ENCODE results near the gene VMAC. TPM values are rescaled to one million over a fixed set of nuclear protein-coding genes. Genes with fewer than 3 reads are reported as not detected.

Gene VMAC
- total RNA-seq, 1 experiment from 2014 or later = 4.3 TPM

DNA sequence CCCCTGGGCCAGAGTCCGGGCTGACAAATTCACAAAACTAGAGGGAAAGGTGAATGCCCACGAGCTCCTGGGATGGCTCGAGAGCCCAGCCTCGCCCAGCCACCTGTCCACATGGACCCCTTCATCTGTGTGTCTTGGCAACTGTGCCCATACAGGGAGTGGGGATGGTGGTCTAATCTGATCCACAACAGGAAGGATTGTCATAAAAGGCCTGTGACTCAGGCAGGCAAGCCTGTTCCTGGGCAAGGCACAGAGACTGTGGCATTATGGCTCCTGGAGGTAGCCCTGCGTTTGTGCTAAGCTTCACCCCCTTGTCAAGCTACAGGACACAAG, 29.4 kb downstream of the VMAC start:
- no peaks in the 10 kb centered on the region for H3K4me1 Mint-ChIP-seq (ENCODE audit: low read depth, unreplicated experiment)
- DNase-seq = no peak
- intact Hi-C loops (cut with micrococcal nuclease; ENCODE audit: unreplicated experiment) = no loop called here
- CTCF ChIA-PET = no interaction called here
- no peaks in the 10 kb centered on the region for H3K9me3 Mint-ChIP-seq (ENCODE audit: low read depth, unreplicated experiment)
- TF ChIP-seq, protein P1, sequence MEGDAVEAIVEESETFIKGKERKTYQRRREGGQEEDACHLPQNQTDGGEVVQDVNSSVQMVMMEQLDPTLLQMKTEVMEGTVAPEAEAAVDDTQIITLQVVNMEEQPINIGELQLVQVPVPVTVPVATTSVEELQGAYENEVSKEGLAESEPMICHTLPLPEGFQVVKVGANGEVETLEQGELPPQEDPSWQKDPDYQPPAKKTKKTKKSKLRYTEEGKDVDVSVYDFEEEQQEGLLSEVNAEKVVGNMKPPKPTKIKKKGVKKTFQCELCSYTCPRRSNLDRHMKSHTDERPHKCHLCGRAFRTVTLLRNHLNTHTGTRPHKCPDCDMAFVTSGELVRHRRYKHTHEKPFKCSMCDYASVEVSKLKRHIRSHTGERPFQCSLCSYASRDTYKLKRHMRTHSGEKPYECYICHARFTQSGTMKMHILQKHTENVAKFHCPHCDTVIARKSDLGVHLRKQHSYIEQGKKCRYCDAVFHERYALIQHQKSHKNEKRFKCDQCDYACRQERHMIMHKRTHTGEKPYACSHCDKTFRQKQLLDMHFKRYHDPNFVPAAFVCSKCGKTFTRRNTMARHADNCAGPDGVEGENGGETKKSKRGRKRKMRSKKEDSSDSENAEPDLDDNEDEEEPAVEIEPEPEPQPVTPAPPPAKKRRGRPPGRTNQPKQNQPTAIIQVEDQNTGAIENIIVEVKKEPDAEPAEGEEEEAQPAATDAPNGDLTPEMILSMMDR (IDR thresholded peaks at IDR 0.05; ENCODE audit: unreplicated experiment) = no peak
- peaks cover 33% of the 10 kb centered on the region for H3K36me3 Mint-ChIP-seq (ENCODE audit: insufficient read depth, unreplicated experiment)
- BruUV-seq (replicated peaks) = no TSS peak
- no peak overlapping the region for H3K4me3 Mint-ChIP-seq (ENCODE audit: low read depth, unreplicated experiment)
- H3K27ac Mint-ChIP-seq (ENCODE audit: unreplicated experiment) = no peak overlapping the region
- H3K27me3 Mint-ChIP-seq (ENCODE audit: unreplicated experiment) = no peaks in the 10 kb centered on the region

DNA sequence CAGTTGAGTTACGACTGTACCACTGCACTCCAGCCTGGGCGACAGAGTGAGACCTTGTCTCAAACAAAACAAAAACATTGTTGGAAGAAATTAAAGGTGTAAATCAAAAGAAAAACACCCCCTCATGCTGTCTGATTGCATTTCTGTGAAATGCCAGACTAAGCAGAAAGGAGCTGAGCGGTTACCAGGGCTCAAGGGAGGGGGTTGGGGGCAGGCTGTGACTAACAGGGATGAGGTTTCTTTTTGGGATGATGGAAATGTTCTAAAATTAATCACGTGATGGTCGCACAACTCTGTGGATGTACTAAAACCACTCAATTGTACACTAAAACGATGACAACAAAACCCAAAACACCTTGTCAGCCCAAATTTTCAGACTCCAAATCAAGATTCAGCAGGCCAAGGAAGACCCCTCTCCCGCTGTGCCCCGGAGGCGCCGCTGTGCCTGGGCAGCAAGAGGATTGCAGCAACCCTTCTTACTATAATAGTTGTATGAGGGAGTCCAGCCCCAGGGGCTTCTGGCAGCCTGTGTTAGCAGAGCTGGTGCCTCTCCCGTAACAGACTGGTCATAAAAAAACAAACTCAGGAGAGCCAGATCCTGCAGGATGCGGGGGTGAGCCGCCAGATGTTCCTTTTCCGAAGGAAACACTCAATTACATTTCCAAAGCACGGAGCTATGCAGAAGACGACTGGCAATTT, 30.3 kb downstream of the VMAC start:
- peaks cover 28% of the 10 kb centered on the region for H3K36me3 Mint-ChIP-seq (ENCODE audit: insufficient read depth, unreplicated experiment)
- H3K9me3 Mint-ChIP-seq (ENCODE audit: low read depth, unreplicated experiment) = no peaks in the 10 kb centered on the region
- H3K27me3 Mint-ChIP-seq (ENCODE audit: unreplicated experiment) = no peaks in the 10 kb centered on the region
- no peak overlapping the region for H3K27ac Mint-ChIP-seq (ENCODE audit: unreplicated experiment)
- BruUV-seq (replicated peaks) = no TSS peak
- TF ChIP-seq, protein P1 (IDR thresholded peaks at IDR 0.05; ENCODE audit: unreplicated experiment) = no peak
- no peak overlapping the region for H3K4me3 Mint-ChIP-seq (ENCODE audit: low read depth, unreplicated experiment)
- intact Hi-C loops (cut with micrococcal nuclease; ENCODE audit: unreplicated experiment) = no loop called here
- H3K4me1 Mint-ChIP-seq (ENCODE audit: low read depth, unreplicated experiment) = no peaks in the 10 kb centered on the region
- CTCF ChIA-PET = no interaction called here
- no peak for DNase-seq

DNA sequence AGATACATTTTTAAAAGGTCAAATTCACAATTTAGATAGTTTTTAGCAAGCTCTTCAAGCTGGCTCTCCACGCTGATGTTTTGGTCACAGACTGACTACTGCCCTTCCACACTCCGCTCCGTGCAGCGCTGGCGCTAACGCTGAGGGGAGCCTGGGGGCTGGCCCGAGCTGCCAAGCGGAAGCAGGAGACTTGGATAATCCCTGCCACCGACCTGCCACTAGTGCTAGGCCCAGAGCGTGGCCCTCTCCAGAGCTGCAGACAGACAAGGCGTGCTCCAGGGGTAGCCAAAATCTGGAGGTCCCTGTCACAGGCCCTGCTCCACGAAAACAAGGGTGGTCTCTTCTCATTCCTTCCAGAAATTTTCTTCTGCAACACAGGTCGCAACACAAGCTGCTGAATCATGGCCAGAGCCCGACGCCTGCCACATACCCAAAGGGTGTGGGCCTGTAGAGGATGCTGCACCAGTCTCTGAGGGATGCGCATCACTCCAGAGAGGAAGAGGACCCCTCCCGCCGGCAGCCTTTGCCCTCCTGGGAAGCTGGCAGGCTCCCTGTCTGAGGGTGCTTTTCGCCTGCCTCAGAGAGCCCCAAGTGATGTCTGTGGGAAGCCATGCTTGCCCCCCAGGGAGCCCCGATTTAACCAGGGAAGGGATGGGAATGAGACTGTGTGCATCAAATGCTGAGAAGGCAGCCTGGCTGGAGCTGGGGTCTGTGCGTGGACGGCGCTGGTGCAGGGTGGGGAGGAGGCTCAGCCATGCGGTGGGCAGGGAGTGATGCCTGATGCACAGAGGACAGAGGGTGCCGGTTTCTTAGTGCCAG, 31.0 kb downstream of the VMAC start:
- no peak overlapping the region for H3K27ac Mint-ChIP-seq (ENCODE audit: unreplicated experiment)
- intact Hi-C loops (cut with micrococcal nuclease; ENCODE audit: unreplicated experiment) = no loop called here
- CTCF ChIA-PET = no interaction called here

DNA sequence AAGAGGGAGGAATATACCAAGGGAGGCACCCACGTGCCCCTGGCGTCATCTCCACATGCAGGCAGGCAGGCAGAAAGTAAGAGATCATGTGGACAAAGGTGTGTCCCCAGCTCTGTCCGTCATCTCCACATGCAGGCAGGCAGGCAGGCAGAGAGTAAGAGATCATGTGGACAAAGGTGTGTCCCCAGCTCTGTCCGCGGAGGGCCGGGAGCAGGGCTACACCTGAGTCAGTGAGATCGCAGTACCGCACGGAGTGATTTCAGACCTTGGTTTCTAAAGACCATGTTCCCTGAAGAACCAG, 31.6 kb downstream of the VMAC start:
- Mint-ChIP-seq H3K9me3 (ENCODE audit: low read depth, unreplicated experiment) (no peaks in the 10 kb centered on the region), H3K27me3 (ENCODE audit: unreplicated experiment) (no peaks in the 10 kb centered on the region), H3K4me1 (ENCODE audit: low read depth, unreplicated experiment) (no peaks in the 10 kb centered on the region), H3K27ac (ENCODE audit: unreplicated experiment) (no peak overlapping the region), H3K4me3 (ENCODE audit: low read depth, unreplicated experiment) (no peak overlapping the region), H3K36me3 (ENCODE audit: insufficient read depth, unreplicated experiment) (peaks cover 16% of the 10 kb centered on the region)
- CTCF ChIA-PET = interaction anchor here (0.6 kb wide), 1 partner anchor 315 kb away, joined by 5 read pairs; no protein-coding TSS in a partner anchor
- DNase-seq = no peak
- no TSS peak for BruUV-seq (replicated peaks)
- TF ChIP-seq, protein P1 (IDR thresholded peaks at IDR 0.05; ENCODE audit: unreplicated experiment) = no peak
- intact Hi-C loops (cut with micrococcal nuclease; ENCODE audit: unreplicated experiment) = no loop called here

More for the DNA sequence above, 31.0 kb downstream of the VMAC start:
- no peak overlapping the region for H3K4me3 Mint-ChIP-seq (ENCODE audit: low read depth, unreplicated experiment)
- H3K4me1 Mint-ChIP-seq (ENCODE audit: low read depth, unreplicated experiment) = no peaks in the 10 kb centered on the region
- BruUV-seq (replicated peaks) = no TSS peak
- TF ChIP-seq, protein P1 (IDR thresholded peaks at IDR 0.05; ENCODE audit: unreplicated experiment) = no peak
- no peaks in the 10 kb centered on the region for H3K9me3 Mint-ChIP-seq (ENCODE audit: low read depth, unreplicated experiment)
- peaks cover 22% of the 10 kb centered on the region for H3K36me3 Mint-ChIP-seq (ENCODE audit: insufficient read depth, unreplicated experiment)
- no peak for DNase-seq
- H3K27me3 Mint-ChIP-seq (ENCODE audit: unreplicated experiment) = no peaks in the 10 kb centered on the region

All from Calu3 (cell line).